Activated naive CD4-positive, alpha-beta T cell treated with anti-CD3 and anti-CD28 coated beads, Interleukin-2, amount 50 U/mL, for 72 hours (primary cell): Measurements from ENCODE around the gene NAIF1. TPM values are rescaled to one million over a fixed set of nuclear protein-coding genes. Genes with fewer than 3 reads are reported as not detected.
A peak's percentile ranks its signal among the peaks of the same experiment; 100 is the strongest.
"Not testable (repeated sequence)": the region's sequence is repeated elsewhere in the genome, so short reads cannot be mapped to it uniquely, and the experiment has no call there.

Experiments
- ATAC-seq, 2 donors: fragments of 150-1000 bp; cut with Tn5 transposase; 2 replicates each; pipeline ENCODE4 v1.10.0; 2021; ENCODE audit warnings: mild to moderate bottlenecking in 2 of 2, moderate library complexity in 2 of 2
- DNase-seq, 2 donors: peaks; one replicate each; pipeline ENCODE4 v3.0.0; 2021 to 2022; ENCODE audit warnings: low spot score in 2 of 2
- H3K27ac Mint-ChIP-seq, 2 donors: one replicate each; pipeline ENCODE4 v1.8.0; 2022; ENCODE audit warnings: mild to moderate bottlenecking in 2 of 2, mixed read lengths in 2 of 2
- H3K36me3 Mint-ChIP-seq, 2 donors: one replicate each; pipeline ENCODE4 v1.8.0; 2022; ENCODE audit warnings: mixed read lengths in 2 of 2
- H3K9me3 Mint-ChIP-seq, 2 donors: one replicate each; pipeline ENCODE4 v1.8.0; 2022; ENCODE audit warnings: mixed read lengths in 2 of 2
- total RNA-seq, 2 donors: library from RNA; stranded (reverse); gene quantifications; one replicate each; pipeline ENCODE4 v1.2.3, GENCODE V29; 2022

Gene NAIF1
- total RNA-seq, 2 donors from 2014 or later, result 9.8 to 12.7 TPM

GRCh38 chr9:128033609-128034008, 33.5 kb downstream of the NAIF1 start:
- Mint-ChIP-seq H3K9me3 (no peaks in the 10 kb centered on the region), H3K36me3 (no peaks in the 10 kb centered on the region), H3K27ac (peak overlapping the region; percentile 44 to 74)
- no peak for ATAC-seq
- no peak for DNase-seq

GRCh38 chr9:128027705-128028104, 39.4 kb downstream of the NAIF1 start:
- Mint-ChIP-seq H3K9me3 (no peaks in the 10 kb centered on the region), H3K36me3 (no peaks in the 10 kb centered on the region), H3K27ac (peak overlapping the region; percentile 98)
- DNase-seq, result no peak
- ATAC-seq, result no peak

GRCh38 chr9:128026773-128027541, 40.2 kb downstream of the NAIF1 start:
- Mint-ChIP-seq H3K9me3 (no peaks in the 10 kb centered on the region), H3K27ac (peak overlapping the region; percentile 98), H3K36me3 (no peaks in the 10 kb centered on the region)
- DNase-seq (peak; percentile 60 to 72), ATAC-seq (peak; percentile 68 to 72)

GRCh38 chr9:128026255-128026772, 40.8 kb downstream of the NAIF1 start:
- no peaks in the 10 kb centered on the region for H3K9me3 Mint-ChIP-seq
- peak overlapping the region; percentile 98 for H3K27ac Mint-ChIP-seq
- no peaks in the 10 kb centered on the region for H3K36me3 Mint-ChIP-seq
- peak; percentile 65 to 77 for DNase-seq
- ATAC-seq, result peak; percentile 65

- Mint-ChIP-seq H3K36me3 (no peaks in the 10 kb centered on the region), H3K27ac (peak overlapping the region; percentile 98), H3K9me3 (no peaks in the 10 kb centered on the region)
- DNase-seq, result no peak
- ATAC-seq, result no peak
These were observed 41.4 kb downstream of the NAIF1 start for GRCh38 chr9:128025736-128026135.

GRCh38 chr9:128024761-128025308, 42.3 kb downstream of the NAIF1 start:
- DNase-seq, result no peak
- Mint-ChIP-seq H3K27ac (peak overlapping the region; percentile 98), H3K36me3 (no peaks in the 10 kb centered on the region)

GRCh38 chr9:128023671-128024070, 43.4 kb downstream of the NAIF1 start:
- peak overlapping the region; percentile 50 to 58 for H3K27ac Mint-ChIP-seq
- H3K36me3 Mint-ChIP-seq, DNase-seq, ATAC-seq, H3K9me3 Mint-ChIP-seq: not testable (repeated sequence)

More at GRCh38 chr9:128024761-128025308, 42.3 kb downstream of the NAIF1 start:
- H3K9me3 Mint-ChIP-seq, result no peaks in the 10 kb centered on the region
- ATAC-seq, result no peak

- H3K9me3 Mint-ChIP-seq, result no peaks in the 10 kb centered on the region
- no peaks in the 10 kb centered on the region for H3K36me3 Mint-ChIP-seq
- no peak for ATAC-seq
- DNase-seq, result no peak
- H3K27ac Mint-ChIP-seq, result peak overlapping the region in 1 of 2 donors; percentile 50
These were observed 44.2 kb downstream of the NAIF1 start for GRCh38 chr9:128022886-128023285.

- ATAC-seq, result no peak
- no peaks in the 10 kb centered on the region for H3K36me3 Mint-ChIP-seq
- peak overlapping the region in 1 of 2 donors; percentile 93 for H3K27ac Mint-ChIP-seq
These were observed 46.0 kb downstream of the NAIF1 start for GRCh38 chr9:128021098-128021497.

GRCh38 chr9:128020692-128021091, 46.4 kb downstream of the NAIF1 start:
- DNase-seq (no peak), ATAC-seq (no peak)
- Mint-ChIP-seq H3K36me3 (no peaks in the 10 kb centered on the region), H3K9me3 (no peaks in the 10 kb centered on the region), H3K27ac (no peak overlapping the region)

More at GRCh38 chr9:128021098-128021497, 46.0 kb downstream of the NAIF1 start:
- no peaks in the 10 kb centered on the region for H3K9me3 Mint-ChIP-seq
- DNase-seq, result no peak

GRCh38 chr9:128015696-128016095, 51.4 kb downstream of the NAIF1 start:
- no peaks in the 10 kb centered on the region for H3K36me3 Mint-ChIP-seq
- H3K27ac Mint-ChIP-seq, result no peak overlapping the region
- no peaks in the 10 kb centered on the region for H3K9me3 Mint-ChIP-seq
- DNase-seq (no peak), ATAC-seq (no peak)

Other genes starting within 250 kb of the NAIF1 start
- gene ENG, start 212.7 kb downstream of the NAIF1 start, total RNA-seq, result 10 to 100 TPM; 12.9 to 24.1 TPM
- 10 to 100 TPM; 19.0 to 31.3 TPM for gene AK1, start 189.6 kb downstream of the NAIF1 start, total RNA-seq
- gene ST6GALNAC6, start 167.7 kb downstream of the NAIF1 start, total RNA-seq, result 10 to 100 TPM; 55.2 to 56.1 TPM
- gene ST6GALNAC4, start 150.3 kb downstream of the NAIF1 start, total RNA-seq, result 10 to 100 TPM; 24.5 to 43.2 TPM
- 1 to 10 TPM; 4.0 to 6.8 TPM for gene PIP5KL1, start 136.5 kb downstream of the NAIF1 start, total RNA-seq
- gene DPM2, start 129.5 kb downstream of the NAIF1 start, total RNA-seq, result 10 to 100 TPM; 26.0 to 49.8 TPM
- 10 to 100 TPM; 63.1 to 96.5 TPM for gene EEIG1, start 86.3 kb downstream of the NAIF1 start, total RNA-seq
- 10 to 100 TPM; 10.9 to 19.0 TPM for gene SLC25A25, start 912 bp upstream of the NAIF1 start, total RNA-seq
- 10 to 100 TPM in 1 of 2 donors, 1 to 10 TPM in 1; 6.6 to 50.6 TPM for gene PTGES2, start 60.4 kb upstream of the NAIF1 start, total RNA-seq
- not detected for gene LCN2, start 82.1 kb upstream of the NAIF1 start, total RNA-seq
- gene BBLN, start 92.9 kb upstream of the NAIF1 start, total RNA-seq, result 10 to 100 TPM; 67.6 to 82.2 TPM
- gene CIZ1, start 124.3 kb upstream of the NAIF1 start, total RNA-seq, result 100 to 1,000 TPM in 1 of 2 donors, 10 to 100 TPM in 1; 60.1 to 111 TPM
- 1 to 10 TPM; 1.6 to 5.1 TPM for gene DNM1, start 136.1 kb upstream of the NAIF1 start, total RNA-seq
- 10 to 100 TPM; 46.2 to 54.3 TPM for gene GOLGA2, start 208.7 kb upstream of the NAIF1 start, total RNA-seq
- 10 to 100 TPM; 15.6 to 16.9 TPM for gene SWI5, start 209.0 kb upstream of the NAIF1 start, total RNA-seq